HEK293T (cell line): ENCODE results near the gene TBC1D10B.
"Not testable (repeated sequence)": the region's sequence is repeated elsewhere in the genome, so short reads cannot be mapped to it uniquely, and the experiment has no call there.

Experiments used
- CTCF ChIA-PET: fragments of 350-600 bp; formaldehyde crosslinking; extraction: SDS; loops from one replicate; lab custom pipeline; 2021; ENCODE audit warnings: antibody characterized with exemption, inconsistent platforms; lab: Yijun Ruan, JAX
- POLR2A ChIA-PET: fragments of 350-600 bp; formaldehyde crosslinking; extraction: SDS; loops from one replicate; lab custom pipeline; 2020; ENCODE audit warnings: antibody characterized with exemption, inconsistent platforms; lab: Yijun Ruan, JAX
- DNase-seq: peaks from one replicate; pipeline ENCODE4 v3.0.0; 2012; ENCODE audit warnings: mixed read lengths; ENCODE audit errors: extremely low spot score
- ARNT ChIP-seq: fragments of 450-650 bp; IDR thresholded peaks from 2 replicates; pipeline ENCODE4 v1.6.1; 2017; ENCODE audit warnings: mild to moderate bottlenecking
- BHLHE40 ChIP-seq: fragments of 450-650 bp; IDR thresholded peaks from 2 replicates; pipeline ENCODE4 v1.6.1; 2016; ENCODE audit warnings: mild to moderate bottlenecking, moderate library complexity, borderline replicate concordance
- CTBP1 ChIP-seq: fragments of 450-650 bp; IDR thresholded peaks from 2 replicates; pipeline ENCODE4 v1.6.1; 2016; ENCODE audit warnings: borderline replicate concordance
- ELF4 ChIP-seq: fragments of 450-650 bp; IDR thresholded peaks from 2 replicates; pipeline ENCODE4 v1.6.1; 2017; ENCODE audit warnings: antibody characterized with exemption
- FOXA1 ChIP-seq: fragments of 450-650 bp; IDR thresholded peaks from 2 replicates; pipeline ENCODE4 v1.6.1; 2016; ENCODE audit warnings: mild to moderate bottlenecking
- FOXK2 ChIP-seq: fragments of 450-650 bp; IDR thresholded peaks from 2 replicates; pipeline ENCODE4 v1.6.1; 2016; ENCODE audit warnings: mild to moderate bottlenecking
- FOXM1 ChIP-seq: fragments of 450-650 bp; IDR thresholded peaks from 2 replicates; pipeline ENCODE4 v1.6.1; 2017; ENCODE audit warnings: mild to moderate bottlenecking, borderline replicate concordance
- HDGF ChIP-seq: fragments of 450-650 bp; IDR thresholded peaks from 2 replicates; pipeline ENCODE4 v1.6.1; 2017; ENCODE audit warnings: antibody characterized with exemption, borderline replicate concordance
- L3MBTL2 ChIP-seq: fragments of 450-650 bp; conservative IDR thresholded peaks from 2 replicates; pipeline ENCODE4 v1.6.1; 2016; ENCODE audit warnings: mild to moderate bottlenecking
- LEF1 ChIP-seq: fragments of 450-650 bp; IDR thresholded peaks from 2 replicates; pipeline ENCODE4 v1.6.1; 2017; ENCODE audit warnings: mild to moderate bottlenecking, borderline replicate concordance
- NFRKB ChIP-seq: fragments of 450-650 bp; IDR thresholded peaks from 2 replicates; pipeline ENCODE4 v1.6.1; 2016; ENCODE audit warnings: mild to moderate bottlenecking, moderate library complexity
- SP1 ChIP-seq: fragments of 450-650 bp; IDR thresholded peaks from 2 replicates; pipeline ENCODE4 v1.6.1; 2017
- SUZ12 ChIP-seq: fragments of 450-650 bp; IDR thresholded peaks from 2 replicates; pipeline ENCODE4 v1.6.1; 2016; ENCODE audit warnings: mild to moderate bottlenecking
- TARDBP ChIP-seq: fragments of 450-650 bp; IDR thresholded peaks from 2 replicates; pipeline ENCODE4 v1.6.1; 2016
- ZNF384 ChIP-seq: fragments of 450-650 bp; IDR thresholded peaks from 2 replicates; pipeline ENCODE4 v1.6.1; 2016
- TF ChIP-seq, protein P1 (sequence below): fragments of 450-650 bp; IDR thresholded peaks from 2 replicates; pipeline ENCODE4 v1.6.1; 2016

Gene TBC1D10B

DNA sequence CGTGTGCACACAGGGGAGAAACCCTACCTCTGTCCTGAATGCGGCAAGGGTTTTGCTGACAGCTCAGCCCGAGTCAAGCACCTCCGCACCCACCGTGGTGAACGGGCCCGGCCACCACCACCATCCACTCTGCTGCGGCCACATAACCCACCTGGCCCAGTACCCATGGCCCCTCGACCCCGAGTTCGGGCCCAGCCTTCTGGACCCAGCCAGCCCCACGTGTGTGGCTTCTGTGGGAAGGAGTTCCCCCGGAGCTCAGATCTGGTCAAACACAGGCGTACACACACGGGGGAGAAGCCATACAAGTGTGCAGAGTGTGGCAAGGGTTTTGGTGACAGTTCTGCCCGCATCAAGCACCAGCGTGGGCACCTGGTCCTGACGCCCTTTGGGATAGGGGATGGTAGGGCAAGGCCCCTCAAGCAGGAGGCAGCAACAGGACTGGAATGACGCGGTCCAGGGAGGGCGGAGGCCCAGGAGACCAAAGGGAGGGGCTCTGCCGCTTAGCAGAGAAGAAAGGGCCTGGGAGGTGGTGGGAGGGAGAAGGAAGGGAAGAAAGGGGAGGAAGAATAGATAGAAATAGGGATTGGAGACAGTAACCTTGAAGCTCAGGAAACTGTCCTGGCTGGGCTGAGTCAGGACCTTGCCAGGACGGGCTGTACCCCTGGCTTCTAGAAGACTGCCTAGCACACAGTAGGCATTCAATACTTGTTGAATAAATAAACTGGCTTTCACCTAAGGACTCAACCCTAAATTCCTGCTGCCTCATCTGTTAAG lies 28.6 kb upstream of the TBC1D10B start:
- no peak for TF ChIP-seq FOXM1
- no peak for TF ChIP-seq NFRKB
- TF ChIP-seq FOXA1, result no peak
- no peak for TF ChIP-seq TARDBP
- TF ChIP-seq L3MBTL2, result no peak
- TF ChIP-seq LEF1, result no peak
- TF ChIP-seq ELF4, result no peak
- no peak for TF ChIP-seq HDGF
- TF ChIP-seq, protein P1, sequence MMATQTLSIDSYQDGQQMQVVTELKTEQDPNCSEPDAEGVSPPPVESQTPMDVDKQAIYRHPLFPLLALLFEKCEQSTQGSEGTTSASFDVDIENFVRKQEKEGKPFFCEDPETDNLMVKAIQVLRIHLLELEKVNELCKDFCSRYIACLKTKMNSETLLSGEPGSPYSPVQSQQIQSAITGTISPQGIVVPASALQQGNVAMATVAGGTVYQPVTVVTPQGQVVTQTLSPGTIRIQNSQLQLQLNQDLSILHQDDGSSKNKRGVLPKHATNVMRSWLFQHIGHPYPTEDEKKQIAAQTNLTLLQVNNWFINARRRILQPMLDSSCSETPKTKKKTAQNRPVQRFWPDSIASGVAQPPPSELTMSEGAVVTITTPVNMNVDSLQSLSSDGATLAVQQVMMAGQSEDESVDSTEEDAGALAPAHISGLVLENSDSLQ, result no peak
- no peak for TF ChIP-seq FOXK2
- no peak for TF ChIP-seq SUZ12
- no peak for DNase-seq
- CTCF ChIA-PET, result interaction anchor here (0.6 to 1.7 kb wide), 5 partner anchors 10 to 307 kb away, joined by 3 to 6 read pairs (median 6); partner anchors contain the start of gene TBX6
- POLR2A ChIA-PET, result interaction anchor here (0.8 to 5.0 kb wide), 10 partner anchors 9 to 333 kb away, joined by 3 to 75 read pairs (median 4); partner anchors contain the start of genes ALDOA, CD2BP2, DCTPP1 and SEPTIN1

DNA sequence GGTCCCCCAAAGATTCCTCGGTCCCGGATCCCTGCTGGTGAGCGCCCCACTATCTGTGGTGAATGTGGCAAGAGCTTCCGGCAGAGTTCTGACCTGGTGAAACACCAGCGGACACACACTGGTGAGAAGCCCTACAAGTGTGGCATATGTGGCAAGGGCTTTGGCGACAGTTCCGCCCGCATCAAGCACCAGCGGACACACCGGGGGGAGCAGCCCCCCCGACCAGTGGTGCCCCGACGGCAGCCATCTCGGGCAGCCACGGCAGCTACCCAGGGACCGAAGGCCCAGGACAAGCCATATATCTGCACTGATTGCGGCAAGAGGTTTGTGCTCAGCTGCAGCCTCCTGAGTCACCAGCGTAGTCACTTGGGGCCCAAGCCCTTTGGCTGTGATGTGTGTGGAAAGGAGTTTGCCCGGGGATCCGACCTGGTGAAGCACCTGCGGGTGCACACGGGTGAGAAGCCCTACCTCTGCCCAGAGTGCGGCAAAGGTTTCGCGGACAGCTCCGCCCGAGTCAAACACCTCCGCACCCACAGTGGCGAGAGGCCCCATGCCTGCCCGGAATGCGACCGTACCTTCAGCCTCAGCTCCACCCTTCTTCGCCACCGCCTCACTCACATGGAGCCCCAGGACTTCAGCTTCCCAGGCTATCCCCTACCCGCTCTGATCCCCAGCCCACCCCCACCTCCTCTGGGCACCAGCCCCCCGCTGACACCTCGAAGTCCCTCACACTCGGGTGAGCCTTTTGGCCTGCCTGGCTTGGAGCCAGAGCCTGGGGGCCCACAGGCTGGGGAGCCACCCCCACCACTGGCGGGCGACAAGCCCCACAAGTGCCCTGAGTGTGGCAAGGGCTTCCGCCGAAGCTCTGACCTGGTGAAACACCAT lies 27.7 kb upstream of the TBC1D10B start:
- CTCF ChIA-PET, result interaction anchor here (1.3 to 1.7 kb wide), 2 partner anchors 27 to 218 kb away, joined by 3 to 6 read pairs; no protein-coding TSS in a partner anchor
- POLR2A ChIA-PET, result interaction anchor here (0.9 to 5.0 kb wide), 5 partner anchors 10 to 43 kb away, joined by 3 to 75 read pairs (median 7); partner anchors contain the start of genes CD2BP2, DCTPP1, SEPTIN1 and ZNF771
- no peak for DNase-seq
- TF ChIP-seq L3MBTL2 (no peak), ARNT (no peak)

DNA sequence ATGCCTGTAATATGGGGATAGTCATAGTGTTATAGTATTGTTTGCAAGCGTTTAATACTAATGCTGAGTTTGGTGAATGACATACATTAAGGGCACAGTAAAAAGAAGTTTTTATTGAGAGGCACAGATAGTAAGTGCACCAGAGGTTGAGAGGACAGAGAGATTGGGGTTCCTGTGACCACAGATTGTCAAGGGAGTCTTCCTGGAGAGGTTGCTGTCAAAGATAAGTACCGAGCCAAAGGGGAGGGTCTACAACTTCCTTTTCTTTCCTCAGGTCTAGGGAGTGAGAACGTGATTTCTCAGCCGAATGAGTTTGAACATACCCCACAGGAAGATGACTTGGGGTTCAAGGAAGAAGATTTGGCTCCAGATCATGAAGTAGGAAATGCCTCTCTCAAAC lies 26.8 kb upstream of the TBC1D10B start:
- CTCF ChIA-PET, result interaction anchor here (1.7 kb wide), 1 partner anchor 219 kb away, joined by 6 read pairs; no protein-coding TSS in a partner anchor
- DNase-seq, result no peak
- TF ChIP-seq ARNT, result no peak
- TF ChIP-seq SUZ12, result no peak
- TF ChIP-seq, protein P1, result no peak
- TF ChIP-seq HDGF, result no peak
- no peak for TF ChIP-seq SP1
- no peak for TF ChIP-seq TARDBP
- no peak for TF ChIP-seq ZNF384
- TF ChIP-seq ELF4, result no peak
- TF ChIP-seq FOXM1, result no peak
- TF ChIP-seq FOXK2, result no peak
- TF ChIP-seq CTBP1, result no peak
- no peak for TF ChIP-seq FOXA1
- TF ChIP-seq LEF1, result no peak
- TF ChIP-seq BHLHE40, result no peak
- TF ChIP-seq NFRKB, result no peak
- no peak for TF ChIP-seq L3MBTL2
- POLR2A ChIA-PET, result interaction anchor here (1.3 to 5.0 kb wide), 2 partner anchors 11 to 17 kb away, joined by 7 to 75 read pairs; partner anchors contain the start of genes SEPTIN1 and ZNF771

DNA sequence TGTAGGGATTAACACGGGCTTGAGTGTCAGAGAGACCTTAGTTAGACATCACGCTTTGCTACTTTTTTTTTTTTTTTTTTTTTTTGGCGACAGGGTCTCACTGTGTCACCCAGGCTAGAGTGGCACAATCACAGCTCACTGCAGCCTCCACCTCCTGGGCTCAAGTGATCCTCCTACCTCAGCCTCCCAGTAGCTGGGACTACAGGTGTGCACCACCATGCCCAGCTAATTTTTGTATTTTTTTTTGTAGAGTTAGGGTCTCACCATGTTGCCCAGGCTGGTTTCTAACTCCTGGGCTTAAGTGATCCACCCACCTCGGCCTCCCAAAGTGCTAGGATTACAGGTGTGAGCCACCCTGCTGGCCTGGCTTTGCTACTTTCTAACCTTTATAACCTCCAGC lies 26.3 kb upstream of the TBC1D10B start:
- ChIA-PET POLR2A (interaction anchor here (0.6 to 5.0 kb wide), 9 partner anchors 8 to 300 kb away, joined by 3 to 97 read pairs (median 6); partner anchors contain the start of genes SEPTIN1, TBC1D10B, YPEL3 and ZNF689), CTCF (interaction anchor here (1.0 to 2.1 kb wide), 4 partner anchors 10 to 233 kb away, joined by 5 to 15 read pairs (median 8); partner anchors contain the start of gene ZNF771)
- DNase-seq, result not testable (repeated sequence)

DNA sequence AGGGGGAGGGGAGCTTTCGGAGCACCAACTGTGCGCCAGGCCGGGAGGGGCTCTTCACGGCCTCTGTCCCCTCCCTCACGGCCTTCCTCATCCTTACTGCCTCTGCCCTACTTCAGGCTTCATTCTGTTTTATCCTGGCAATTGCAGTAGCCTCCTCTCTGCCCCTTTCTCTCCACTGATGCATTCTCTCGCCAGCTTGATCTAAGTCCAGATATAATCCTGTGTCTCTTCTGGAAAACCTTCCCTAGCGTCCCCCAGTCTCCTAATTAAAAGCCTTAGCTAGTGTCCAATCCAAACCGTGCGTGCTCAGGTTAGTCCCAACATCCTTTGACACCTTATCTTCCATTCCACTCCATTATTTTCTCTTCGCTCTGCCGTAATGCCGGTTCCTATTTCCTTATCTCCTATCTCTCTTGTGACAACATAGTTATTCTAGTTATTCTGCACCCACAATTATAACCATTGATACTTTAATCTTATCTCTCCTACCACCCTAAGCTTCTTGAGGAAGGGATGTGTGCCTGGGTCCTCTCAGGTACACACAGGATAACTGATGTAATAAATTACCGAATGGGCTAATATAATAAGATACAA lies 25.8 kb upstream of the TBC1D10B start:
- 0 out of 2 replicates have a peak, but pooled peaks have one; percentile 16 for TF ChIP-seq HDGF
- no peak for TF ChIP-seq L3MBTL2

More for the DNA sequence above, 25.8 kb upstream of the TBC1D10B start:
- POLR2A ChIA-PET, result interaction anchor here (0.6 to 5.0 kb wide), 18 partner anchors 7 to 300 kb away, joined by 3 to 97 read pairs (median 6); partner anchors contain the start of genes CD2BP2, CORO1A, DCTPP1 and SEPTIN1
- CTCF ChIA-PET, result interaction anchor here (1.0 to 2.1 kb wide), 9 partner anchors 9 to 233 kb away, joined by 3 to 15 read pairs (median 6); partner anchors contain the start of gene ZNF771
- DNase-seq, result peak; percentile 69
